LNCAP (cell line): ENCODE data around the gene TCEAL7.

ENCODE experiments used
- TF ChIP-seq, protein P1 (sequence below): fragments of 450-650 bp; IDR thresholded peaks from 2 replicates; pipeline ENCODE4 v1.5.1; 2017; ENCODE audit warnings: mild to moderate bottlenecking

TCEAL7 gene

DNA sequence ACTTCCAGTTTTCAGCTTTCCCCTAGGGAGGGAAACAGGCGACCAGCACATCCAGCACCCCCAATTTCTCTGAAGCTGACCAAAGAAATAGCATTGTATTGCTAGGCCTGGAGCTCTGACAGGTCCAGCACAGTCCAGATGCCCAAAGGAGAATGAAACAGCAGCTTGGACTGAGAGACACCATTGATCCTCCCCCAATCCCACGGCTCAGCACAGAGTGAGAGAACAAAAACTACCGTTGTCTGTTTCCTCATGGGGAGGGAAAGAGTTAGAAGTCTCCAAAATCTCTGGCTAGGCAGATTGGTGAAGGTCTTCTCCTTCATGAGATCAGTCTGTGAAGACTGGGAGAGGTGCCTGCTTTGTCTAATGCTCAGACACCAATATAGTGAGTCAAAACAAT lies 8.6 kb downstream of the TCEAL7 start:
- TF ChIP-seq, protein P1, sequence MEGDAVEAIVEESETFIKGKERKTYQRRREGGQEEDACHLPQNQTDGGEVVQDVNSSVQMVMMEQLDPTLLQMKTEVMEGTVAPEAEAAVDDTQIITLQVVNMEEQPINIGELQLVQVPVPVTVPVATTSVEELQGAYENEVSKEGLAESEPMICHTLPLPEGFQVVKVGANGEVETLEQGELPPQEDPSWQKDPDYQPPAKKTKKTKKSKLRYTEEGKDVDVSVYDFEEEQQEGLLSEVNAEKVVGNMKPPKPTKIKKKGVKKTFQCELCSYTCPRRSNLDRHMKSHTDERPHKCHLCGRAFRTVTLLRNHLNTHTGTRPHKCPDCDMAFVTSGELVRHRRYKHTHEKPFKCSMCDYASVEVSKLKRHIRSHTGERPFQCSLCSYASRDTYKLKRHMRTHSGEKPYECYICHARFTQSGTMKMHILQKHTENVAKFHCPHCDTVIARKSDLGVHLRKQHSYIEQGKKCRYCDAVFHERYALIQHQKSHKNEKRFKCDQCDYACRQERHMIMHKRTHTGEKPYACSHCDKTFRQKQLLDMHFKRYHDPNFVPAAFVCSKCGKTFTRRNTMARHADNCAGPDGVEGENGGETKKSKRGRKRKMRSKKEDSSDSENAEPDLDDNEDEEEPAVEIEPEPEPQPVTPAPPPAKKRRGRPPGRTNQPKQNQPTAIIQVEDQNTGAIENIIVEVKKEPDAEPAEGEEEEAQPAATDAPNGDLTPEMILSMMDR: no peak

DNA sequence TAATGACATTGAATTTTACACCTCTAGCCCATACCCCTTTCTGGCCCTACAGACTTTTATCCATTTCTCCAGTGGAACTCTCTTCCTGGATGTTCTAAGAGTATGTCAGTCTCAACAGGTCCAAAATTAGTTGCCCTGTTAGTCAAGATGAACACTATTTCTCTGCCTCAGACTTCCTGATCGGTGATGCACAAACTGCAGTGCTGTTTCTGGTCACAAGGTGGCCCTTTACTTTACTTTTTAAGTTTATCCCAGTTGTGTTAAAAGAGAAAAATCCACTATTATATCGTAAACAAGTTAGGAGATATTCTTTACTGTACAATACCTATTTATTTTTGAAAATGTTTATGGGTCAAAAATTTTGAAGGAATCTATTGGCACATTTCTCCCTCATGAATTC lies 13.1 kb downstream of the TCEAL7 start:
- TF ChIP-seq, protein P1: peak; percentile 64

DNA sequence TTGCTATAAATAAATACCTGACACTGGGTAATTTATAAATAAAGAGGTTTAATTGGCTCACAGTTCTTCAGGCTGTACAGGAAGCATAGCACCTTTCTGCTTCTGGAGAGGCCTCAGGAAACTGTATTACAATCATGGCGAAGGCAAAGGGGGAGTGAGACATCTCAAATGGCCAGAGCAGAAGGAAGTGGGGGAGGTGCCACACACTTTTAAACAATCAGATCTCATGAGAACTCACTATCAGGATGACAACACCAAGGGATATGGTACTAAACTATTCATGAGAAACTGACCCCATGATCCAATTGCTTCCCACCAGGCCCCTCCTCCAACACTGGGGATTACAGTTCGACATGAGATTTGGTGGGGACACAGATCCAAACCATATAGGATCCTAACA lies 14.6 kb downstream of the TCEAL7 start:
- TF ChIP-seq, protein P1: no peak

DNA sequence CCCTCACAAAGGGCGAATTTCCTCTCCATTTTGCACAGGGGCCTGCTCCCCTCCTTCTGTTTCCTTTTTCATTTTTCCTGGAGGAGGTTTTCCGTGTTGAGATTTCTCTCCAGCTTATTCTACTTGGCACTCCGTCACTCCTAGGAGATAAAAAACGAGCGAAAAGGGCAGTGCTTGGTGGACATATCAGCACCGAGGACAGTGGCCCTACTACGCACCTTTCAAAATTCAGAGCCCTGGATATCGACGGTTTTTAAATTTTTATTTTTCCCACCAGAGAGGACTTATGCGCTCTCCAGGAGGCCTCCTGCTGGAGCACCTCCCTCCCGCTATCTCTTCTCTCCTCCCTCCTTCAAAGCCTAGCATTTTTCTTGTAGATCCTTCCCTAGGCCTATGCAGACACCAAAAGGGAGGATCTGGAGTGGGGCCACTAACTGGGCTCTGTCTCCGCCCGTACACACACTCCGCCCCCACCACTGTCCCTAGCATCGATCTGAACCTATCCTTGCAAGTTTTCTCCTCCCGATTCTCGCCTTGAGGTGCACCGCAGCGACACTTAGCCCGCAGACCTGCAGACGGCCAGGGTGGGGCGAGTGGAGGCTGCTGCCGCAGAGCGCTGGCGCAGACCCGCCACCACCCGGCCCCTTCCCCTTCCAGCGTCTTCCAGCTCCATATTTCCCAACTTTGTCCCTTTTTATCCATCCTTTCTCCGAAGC lies 17.8 kb downstream of the TCEAL7 start:
- TF ChIP-seq, protein P1: no peak

DNA sequence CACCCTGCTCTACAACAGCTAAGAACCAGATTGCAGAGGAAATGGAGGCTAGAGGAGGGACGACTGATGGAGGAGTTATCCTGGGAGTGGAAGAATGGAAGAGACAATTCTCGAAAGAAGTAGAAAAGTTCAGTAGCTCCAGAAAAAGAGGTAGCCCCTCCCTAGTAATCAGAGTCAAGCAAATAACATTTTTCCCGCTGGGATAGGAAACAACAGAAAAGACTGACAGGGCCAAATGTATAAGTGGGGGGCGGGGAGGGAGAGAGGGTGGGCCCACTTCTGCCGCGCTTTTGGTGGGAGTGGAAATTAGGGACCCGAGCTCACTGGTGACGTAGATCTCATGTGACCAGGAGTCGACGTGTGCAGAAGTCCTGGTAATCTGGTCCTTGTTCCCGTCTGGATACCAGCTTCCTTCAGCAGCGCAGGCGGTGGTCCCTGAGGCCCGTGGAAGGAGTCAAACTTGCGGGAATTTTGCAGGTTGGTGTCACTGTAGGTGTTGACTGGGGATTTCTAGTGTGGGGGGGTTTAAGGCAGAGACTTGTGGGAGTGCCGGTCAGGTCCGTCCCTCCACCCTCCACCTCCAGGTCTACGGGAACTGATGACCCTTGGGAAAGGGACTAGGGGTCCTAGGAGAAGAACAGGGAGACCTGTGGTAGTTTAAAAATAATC lies 26.2 kb downstream of the TCEAL7 start, which contains the start of gene TCEAL9:
Gene TCEAL9, plus strand, starts transcription at position 377 of the 669 bp plus-strand sequence. CDS start 1,179 bp downstream, outside the sequence.
- TF ChIP-seq, protein P1: no peak

DNA sequence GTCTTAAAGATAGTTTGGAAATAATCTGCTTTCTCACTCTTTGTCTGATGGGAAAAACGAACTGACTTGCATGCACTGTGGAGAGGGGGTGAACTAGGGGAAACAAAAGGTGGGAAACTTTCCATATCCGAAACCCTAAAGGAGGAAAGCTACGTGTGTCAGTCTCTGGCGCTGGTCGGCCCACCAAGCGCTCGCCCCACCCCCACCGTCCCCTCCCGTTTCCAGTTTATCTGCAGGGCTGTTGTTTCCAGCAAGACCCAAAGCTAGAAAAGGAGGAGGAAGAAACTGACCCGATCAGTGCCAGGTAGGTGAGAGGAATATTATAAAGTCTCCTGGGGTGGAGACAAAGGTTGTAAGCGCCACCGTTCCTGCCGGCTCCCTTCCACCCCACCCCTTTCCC lies 26.8 kb downstream of the TCEAL7 start:
- TF ChIP-seq, protein P1: no peak

DNA sequence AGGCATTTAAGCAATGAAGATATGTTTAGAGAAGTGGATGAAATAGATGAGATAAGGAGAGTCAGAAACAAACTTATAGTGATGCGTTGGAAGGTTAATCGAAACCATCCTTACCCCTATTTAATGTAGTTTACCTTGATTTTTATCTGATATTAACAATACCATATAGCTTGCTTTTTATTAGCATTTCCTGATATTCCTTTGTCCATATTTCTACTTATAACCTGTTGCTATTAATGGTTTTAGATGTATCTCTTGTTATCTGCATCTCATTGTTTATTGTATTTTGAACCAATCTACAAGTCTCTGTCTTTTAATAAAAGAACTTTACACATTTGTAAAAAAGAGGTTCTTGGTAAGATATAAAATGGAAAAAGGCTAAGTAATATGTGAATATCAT lies 27.8 kb downstream of the TCEAL7 start:
- TF ChIP-seq, protein P1: no peak
